Activated CD4-positive, alpha-beta T cell treated with anti-CD3 and anti-CD28 coated beads, Interleukin-2, Interleukin-4, amounts not matched to agents 100 ng/mL and 50 ng/mL, durations not matched to agents 16 hours and 8 hours (primary cell): Measurements from ENCODE around the gene VAV3.
"Not testable (repeated sequence)": the region's sequence is repeated elsewhere in the genome, so short reads cannot be mapped to it uniquely, and the experiment has no call there.

ENCODE experiments used
- DNase-seq: peaks from one replicate; pipeline ENCODE4 v3.0.0-alpha.2; 2020; ENCODE audit warnings: low spot score

The VAV3 gene

DNA sequence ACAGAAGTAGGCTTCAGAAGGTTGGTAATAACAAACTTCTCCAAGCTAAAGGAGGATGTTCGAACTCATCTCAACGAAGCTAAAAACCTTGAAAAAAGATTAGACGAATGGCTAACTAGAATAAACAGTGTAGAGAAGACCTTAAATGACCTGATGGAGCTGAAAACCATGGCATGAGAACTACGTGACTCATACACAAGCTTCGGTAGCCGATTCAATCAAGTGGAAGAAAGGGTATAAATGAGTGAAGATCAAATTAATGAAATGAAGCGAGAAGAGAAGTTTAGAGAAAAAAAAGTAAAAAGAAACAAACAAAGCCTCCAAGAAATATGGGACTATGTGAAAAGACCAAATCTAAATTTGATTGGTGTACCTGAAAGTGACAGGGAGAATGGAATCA, 231.6 kb downstream of the VAV3 start:
- not testable (repeated sequence) for DNase-seq

DNA sequence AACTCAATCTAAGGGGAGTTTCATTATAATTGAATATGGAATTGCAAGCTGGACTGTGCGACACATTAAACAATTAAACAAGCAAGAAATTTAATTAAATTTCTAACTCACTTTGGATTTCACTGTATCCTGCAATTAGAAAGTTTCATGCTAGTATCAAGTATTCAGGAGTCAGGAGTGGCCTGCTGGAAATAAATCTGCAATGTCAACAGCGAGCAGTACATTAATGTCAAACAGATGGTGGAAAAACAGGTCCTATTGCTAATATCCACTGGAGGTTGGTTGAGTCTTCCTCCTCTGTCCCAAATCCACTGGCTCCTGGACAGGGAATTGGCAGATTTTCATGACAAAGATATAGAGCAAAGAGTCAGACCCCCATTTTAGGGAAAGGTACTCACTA, 237.1 kb downstream of the VAV3 start:
- DNase-seq: no peak

- no peak for DNase-seq
Measured at GRCh38 chr1:107726860-107727259, 238.1 kb downstream of the VAV3 start.

DNA sequence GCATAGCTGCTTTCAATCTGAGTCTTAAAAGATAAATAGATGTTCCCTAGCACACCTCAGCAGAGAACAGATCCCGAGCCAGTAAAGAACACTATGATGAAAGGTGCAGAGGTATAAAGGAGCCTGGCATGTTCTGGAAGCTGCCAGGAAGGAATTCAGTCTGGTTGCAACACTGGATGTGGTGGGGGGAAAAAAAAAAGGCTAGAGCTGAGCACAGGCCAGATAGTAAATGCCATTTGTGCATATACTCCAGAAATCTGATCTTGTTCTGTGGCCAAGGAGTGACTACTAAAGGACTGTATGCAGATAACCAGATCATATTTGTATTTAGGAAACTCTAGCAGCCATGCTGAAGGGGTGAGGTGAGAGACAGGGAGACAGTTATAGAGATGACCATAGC, 240.3 kb downstream of the VAV3 start:
- no peak for DNase-seq

DNA sequence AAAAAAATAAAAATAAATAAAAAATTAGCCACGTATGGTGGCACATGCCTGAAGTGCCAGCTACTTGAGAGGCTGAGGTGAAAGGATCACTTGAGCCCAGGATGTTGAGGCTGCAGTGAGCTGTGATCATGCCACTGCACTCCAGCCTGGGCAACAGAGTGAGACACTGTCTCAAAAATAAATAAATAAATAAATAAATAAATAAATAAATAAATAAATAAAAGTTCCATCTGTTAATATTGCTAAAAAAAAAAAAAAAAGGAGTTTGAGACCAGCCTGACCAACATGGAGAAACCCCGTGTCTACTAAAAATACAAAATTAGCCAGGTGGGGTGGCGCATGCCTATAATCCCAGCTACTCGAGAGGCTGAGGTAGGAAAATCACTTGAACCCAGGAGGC, 244.8 kb downstream of the VAV3 start:
- DNase-seq: not testable (repeated sequence)

DNA sequence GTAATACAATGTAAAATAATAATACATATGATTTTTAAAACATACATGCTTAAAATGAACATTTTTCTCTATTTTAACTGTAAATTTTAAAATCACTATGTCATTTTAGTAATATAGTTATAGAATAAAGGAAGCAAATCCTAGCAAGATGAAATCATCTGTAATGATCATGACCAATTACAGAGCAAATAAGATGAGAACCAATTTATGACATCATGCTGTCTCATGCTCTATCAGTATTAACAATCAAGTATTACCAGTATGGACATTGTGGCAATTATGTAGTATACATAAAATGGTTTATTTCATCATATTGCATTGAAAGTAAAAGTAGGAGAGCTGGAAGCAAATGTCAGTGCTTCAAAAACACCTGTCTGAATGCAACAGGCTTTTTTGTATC, 255.0 kb downstream of the VAV3 start:
- no peak for DNase-seq

DNA sequence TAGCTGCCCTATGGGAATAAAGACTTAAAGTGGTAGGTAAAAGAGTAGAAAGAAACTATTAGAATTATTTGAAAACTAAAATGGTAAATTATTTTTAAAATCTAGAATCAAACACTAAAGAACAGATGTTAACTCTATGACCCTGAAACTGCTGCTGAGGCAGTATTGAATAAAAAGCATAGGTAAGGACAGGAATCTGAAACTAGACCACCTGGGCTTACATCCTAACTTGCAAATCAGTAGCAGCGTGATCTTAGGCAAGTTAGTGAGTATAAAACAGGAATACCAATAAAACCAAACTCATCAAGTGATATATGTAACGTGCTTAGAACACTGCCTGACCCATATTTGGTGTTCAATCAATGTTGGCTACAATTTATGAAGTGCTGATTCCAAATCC, 257.9 kb downstream of the VAV3 start:
- DNase-seq: no peak

- no peak for DNase-seq
Measured at GRCh38 chr1:107706182-107706581, 258.8 kb downstream of the VAV3 start.

DNA sequence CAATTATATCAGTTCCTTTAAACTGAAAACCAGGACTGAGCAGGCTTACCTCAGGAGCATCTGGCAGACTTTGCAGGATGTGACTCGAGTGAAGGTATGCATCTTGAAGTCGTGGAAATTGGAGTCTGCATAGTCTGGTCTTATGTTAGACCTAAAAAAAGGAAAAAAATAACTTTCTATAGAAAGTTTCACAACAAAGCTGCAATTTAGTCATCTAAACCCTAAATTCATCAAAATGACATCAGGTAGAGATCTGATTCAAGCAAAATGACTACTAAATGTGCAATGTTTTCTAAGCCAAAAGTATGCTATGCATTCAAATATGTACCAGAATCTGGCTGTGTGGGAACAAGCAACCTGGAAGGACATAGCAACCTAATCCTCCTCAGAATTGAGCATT, 260.1 kb downstream of the VAV3 start:
- no peak for DNase-seq

GRCh38 chr1:107702946-107703571, 261.9 kb downstream of the VAV3 start:
- no peak for DNase-seq

GRCh38 chr1:107700651-107701050, 264.3 kb downstream of the VAV3 start:
- DNase-seq: not testable (repeated sequence)

DNA sequence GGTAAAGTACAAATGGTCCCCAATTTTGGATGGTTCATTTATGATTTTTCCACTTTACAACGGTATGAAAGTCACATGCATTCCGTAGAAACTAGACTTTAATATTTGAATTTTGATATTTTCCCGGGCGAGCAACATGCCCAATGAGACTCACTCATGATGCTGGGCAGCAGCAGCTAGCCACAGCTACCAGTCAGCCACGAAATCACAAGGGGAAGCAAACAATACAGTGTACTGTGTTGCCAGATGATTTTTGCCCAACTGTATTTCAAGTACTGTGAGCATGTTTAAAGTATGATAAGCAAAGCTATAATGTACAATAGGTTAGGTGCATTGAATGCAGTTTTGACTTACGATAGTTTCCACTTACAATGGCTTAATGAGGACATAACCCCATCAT, 266.8 kb downstream of the VAV3 start:
- DNase-seq: no peak

- DNase-seq: no peak
Measured at GRCh38 chr1:107695341-107695740, 269.6 kb downstream of the VAV3 start.

DNA sequence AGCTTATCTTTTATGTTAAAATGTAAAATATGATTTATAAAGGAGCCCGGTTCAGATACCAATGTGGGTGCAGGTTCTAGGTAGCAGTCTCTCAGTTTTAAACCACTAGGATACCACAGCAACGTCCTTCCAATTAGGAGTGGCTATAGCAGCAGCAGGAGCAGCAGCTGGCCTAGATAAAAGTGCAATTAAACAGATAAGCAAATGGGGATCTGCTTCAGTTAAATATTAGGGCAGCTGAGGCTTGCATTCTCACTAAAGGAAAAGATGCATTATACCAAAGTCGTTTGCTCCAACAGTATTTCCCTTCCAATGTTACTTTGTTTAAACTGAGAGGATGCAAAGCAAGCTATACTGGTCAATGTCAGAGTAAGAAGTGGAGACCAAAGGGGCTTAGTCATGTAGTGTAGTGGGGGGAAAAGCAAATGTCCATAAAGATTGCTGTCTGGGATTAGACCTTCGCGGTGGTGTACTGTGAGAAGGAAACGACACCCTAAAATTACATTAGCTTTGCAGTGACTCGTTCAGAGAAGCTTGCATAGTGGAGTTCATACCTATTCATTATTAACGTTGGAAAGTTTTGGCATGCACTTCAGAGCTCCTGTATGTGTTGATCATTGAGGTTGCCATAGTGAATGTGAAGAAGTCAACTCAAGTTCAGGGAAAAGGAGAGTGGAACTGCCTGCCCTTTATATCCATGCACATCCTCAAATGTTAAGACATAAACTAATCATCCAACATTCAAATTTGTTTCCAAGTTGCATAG, 272.2 kb downstream of the VAV3 start:
- DNase-seq: no peak

DNA sequence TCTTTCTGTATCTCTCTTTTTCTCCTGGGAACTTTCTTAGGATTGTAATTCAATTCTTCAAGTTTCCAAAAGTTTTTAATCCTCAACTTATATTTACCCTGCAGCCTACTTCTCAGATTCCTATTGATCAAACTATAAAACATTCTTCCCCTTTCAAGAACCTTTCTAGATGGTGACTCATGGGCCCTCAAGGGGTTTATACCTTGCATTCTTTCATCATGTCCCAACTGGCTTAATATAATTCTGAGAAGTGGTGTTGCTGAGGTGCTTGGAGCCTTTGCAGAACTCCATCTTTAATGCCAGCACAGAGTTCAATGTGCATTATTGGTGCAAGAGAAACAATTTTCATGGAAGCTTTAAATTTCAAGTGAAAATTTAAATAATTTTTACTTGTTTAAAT, 273.4 kb downstream of the VAV3 start:
- no peak for DNase-seq

DNA sequence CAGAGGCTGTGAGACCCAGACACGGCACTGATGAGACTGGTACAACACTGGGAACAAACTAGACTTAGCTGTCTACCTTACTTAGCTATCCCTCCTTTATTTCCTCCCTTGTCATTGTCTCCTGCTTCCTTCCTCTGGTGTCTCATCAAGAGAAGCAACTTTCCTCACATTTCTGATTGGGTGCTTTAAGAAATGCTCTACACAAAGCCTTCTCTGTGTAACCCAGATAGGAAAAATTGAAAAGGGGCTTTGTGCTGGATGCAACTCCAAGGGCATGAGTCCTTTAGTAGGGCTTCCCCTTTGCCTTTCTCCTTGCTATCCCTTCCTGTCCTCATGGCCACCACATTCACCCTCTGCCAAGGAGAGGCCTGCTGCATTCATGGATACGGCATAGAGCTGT, 274.5 kb downstream of the VAV3 start:
- no peak for DNase-seq

DNA sequence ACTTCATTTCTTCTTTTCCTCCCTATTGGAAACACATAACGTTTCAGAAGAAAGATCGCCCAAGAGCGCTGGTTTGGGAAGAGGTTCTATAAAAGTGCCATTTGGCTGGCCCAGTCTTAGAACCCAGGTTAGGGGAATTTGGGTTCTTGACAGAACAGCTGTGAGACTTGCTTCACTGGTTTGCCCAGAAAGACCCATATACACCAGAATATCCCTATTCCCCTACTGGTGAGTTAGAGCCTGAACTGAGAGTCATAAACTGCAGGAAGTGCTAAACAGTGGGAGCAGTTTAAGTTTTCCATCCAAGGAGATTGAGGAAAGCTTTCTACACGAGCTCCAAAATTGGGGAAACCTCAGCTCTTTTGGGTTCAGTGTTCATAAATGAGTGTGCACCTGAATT, 275.2 kb downstream of the VAV3 start:
- DNase-seq: no peak

DNA sequence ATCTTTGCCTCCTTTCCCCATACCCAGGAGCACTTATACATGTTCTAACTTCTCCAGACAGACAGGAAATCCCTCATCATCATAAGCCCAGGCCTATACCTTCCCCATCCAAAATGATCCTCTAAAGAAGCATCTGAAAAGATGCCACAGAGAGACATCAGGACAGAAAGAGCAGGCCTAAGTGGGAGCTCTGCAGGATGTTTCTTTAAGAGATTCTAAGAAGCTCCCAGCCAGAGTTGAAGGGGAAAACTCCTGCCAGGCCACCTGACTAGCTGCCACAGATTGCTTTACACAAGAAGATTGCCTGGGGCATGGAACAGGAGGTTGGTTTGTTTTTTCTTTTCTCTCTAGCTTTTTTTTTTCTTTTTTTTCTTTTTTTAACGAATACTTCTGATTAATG, 275.8 kb downstream of the VAV3 start:
- no peak for DNase-seq

GRCh38 chr1:107687849-107688753, 276.9 kb downstream of the VAV3 start:
- no peak for DNase-seq

DNA sequence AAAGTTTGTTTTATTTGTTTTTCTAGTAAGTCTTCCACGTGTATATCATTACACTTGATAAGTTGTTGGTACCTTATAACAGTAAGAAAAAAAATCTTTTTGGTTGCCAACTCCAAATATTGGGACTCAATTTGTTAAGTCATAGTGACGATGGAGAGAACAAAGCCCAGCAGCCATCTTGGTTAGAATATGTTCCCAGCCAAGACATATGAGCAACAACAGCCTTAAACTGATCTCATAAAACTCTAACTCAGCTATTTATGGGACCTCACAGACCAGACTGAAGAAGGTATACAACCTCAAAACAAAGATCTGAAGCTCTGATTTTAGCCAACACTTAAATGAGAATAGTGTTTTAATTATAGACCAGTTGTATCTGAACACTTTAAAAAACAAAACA, 281.3 kb downstream of the VAV3 start:
- DNase-seq: no peak

DNA sequence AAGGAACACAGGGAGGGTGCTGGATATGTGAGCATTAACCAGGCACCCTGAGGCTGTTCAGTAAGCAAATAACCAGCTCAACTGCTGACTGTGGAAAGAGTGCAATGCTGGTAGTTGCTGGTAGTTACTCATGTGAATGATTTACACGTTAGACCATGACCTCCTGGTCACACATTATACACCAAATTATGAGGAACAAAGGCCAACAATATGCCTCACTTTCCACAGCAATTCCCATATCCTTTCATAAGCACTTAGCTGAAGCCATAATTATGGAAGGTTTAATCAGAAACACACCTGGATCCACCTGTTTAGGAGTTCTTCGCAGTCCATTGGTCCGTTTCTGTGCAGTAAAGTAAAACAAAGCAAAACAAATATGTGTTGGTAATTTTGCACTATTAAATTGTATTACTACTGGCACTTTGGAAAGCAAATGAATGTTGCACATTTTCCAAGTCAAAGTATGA, 281.8 kb downstream of the VAV3 start:
- DNase-seq: no peak

GRCh38 chr1:107682467-107682866, 282.5 kb downstream of the VAV3 start:
- DNase-seq: no peak

- no peak for DNase-seq
Measured at GRCh38 chr1:107681001-107681479, 283.9 kb downstream of the VAV3 start.
